Measurements from ENCODE around the gene VDAC1.

VDAC1 gene

GRCh38 chr5:134047687-134048056 lies 42.9 kb upstream of the VDAC1 start:
- DNase-seq, result no peak
- H3K4me1 ChIP-seq, result no peaks in the 10 kb centered on the region
- H3K9me3 ChIP-seq, result no peaks in the 10 kb centered on the region
- no peak overlapping the region for H3K4me3 ChIP-seq (ENCODE audit: low read depth, low read length)
- no peaks in the 10 kb centered on the region for H3K36me3 ChIP-seq
- H3K27me3 ChIP-seq, result no peaks in the 10 kb centered on the region
- TF ChIP-seq CTCF (IDR thresholded peaks at IDR 0.05; ENCODE audit: low read depth, low read length), result no peak

GRCh38 chr5:134046801-134047686 lies 42.3 kb upstream of the VDAC1 start:
- H3K9me3 ChIP-seq, result no peaks in the 10 kb centered on the region
- DNase-seq, result no peak
- H3K27me3 ChIP-seq, result no peaks in the 10 kb centered on the region
- H3K4me3 ChIP-seq (ENCODE audit: low read depth, low read length), result no peak overlapping the region
- no peaks in the 10 kb centered on the region for H3K4me1 ChIP-seq
- TF ChIP-seq CTCF (IDR thresholded peaks at IDR 0.05; ENCODE audit: low read depth, low read length), result no peak
- H3K36me3 ChIP-seq, result no peaks in the 10 kb centered on the region

GRCh38 chr5:134046330-134046729 lies 41.6 kb upstream of the VDAC1 start:
- no peaks in the 10 kb centered on the region for H3K4me1 ChIP-seq
- H3K9me3 ChIP-seq, result no peaks in the 10 kb centered on the region
- no peak for DNase-seq
- H3K4me3 ChIP-seq (ENCODE audit: low read depth, low read length), result no peak overlapping the region
- no peaks in the 10 kb centered on the region for H3K27me3 ChIP-seq
- no peaks in the 10 kb centered on the region for H3K36me3 ChIP-seq
- TF ChIP-seq CTCF (IDR thresholded peaks at IDR 0.05; ENCODE audit: low read depth, low read length), result no peak

GRCh38 chr5:134043793-134044792 lies 39.3 kb upstream of the VDAC1 start:
- TF ChIP-seq CTCF (IDR thresholded peaks at IDR 0.05; ENCODE audit: low read depth, low read length), result no peak
- H3K9me3 ChIP-seq, result no peaks in the 10 kb centered on the region
- no peak for DNase-seq
- H3K27me3 ChIP-seq, result no peaks in the 10 kb centered on the region
- no peaks in the 10 kb centered on the region; the same call in 1 of the 2 replicates for H3K4me1 ChIP-seq
- H3K36me3 ChIP-seq, result no peaks in the 10 kb centered on the region
- H3K4me3 ChIP-seq (ENCODE audit: low read depth, low read length), result no peak overlapping the region

GRCh38 chr5:134041570-134042411 lies 37.0 kb upstream of the VDAC1 start:
- Histone ChIP-seq H3K36me3 (no peaks in the 10 kb centered on the region), H3K9me3 (no peaks in the 10 kb centered on the region), H3K4me1 (no peaks in the 10 kb centered on the region; the same call in 1 of the 2 replicates), H3K27me3 (no peaks in the 10 kb centered on the region), H3K4me3 (ENCODE audit: low read depth, low read length) (no peak overlapping the region)
- no peak for DNase-seq
- no peak for TF ChIP-seq CTCF (IDR thresholded peaks at IDR 0.05; ENCODE audit: low read depth, low read length)
